ENCODE data around the gene CCNC.
A peak's percentile ranks its signal among the peaks of the same experiment; 100 is the strongest.
"Not testable (repeated sequence)": the region's sequence is repeated elsewhere in the genome, so short reads cannot be mapped to it uniquely, and the experiment has no call there.

CCNC gene

GRCh38 chr6:99602520-99603420 is 34.3 kb upstream of the CCNC start:
- DNase-seq: no peak

- DNase-seq: not testable (repeated sequence)
Measured at GRCh38 chr6:99594696-99595095, 26.2 kb upstream of the CCNC start.

- peak; percentile 95 for DNase-seq
Measured at GRCh38 chr6:99592900-99593299, 24.4 kb upstream of the CCNC start.

GRCh38 chr6:99591673-99592364 is 23.4 kb upstream of the CCNC start:
- no peak for DNase-seq

GRCh38 chr6:99590728-99591672 is 22.5 kb upstream of the CCNC start:
- DNase-seq: peak; percentile 63

GRCh38 chr6:99589907-99590493 is 21.5 kb upstream of the CCNC start:
- no peak for DNase-seq

GRCh38 chr6:99589290-99589672 is 20.8 kb upstream of the CCNC start:
- no peak for DNase-seq

- DNase-seq: peak; percentile 80
Measured at GRCh38 chr6:99588618-99589289, 20.3 kb upstream of the CCNC start.

- DNase-seq: no peak
Measured at GRCh38 chr6:99587792-99588191, 19.3 kb upstream of the CCNC start.

- DNase-seq: no peak
Measured at GRCh38 chr6:99579781-99580180, 11.3 kb upstream of the CCNC start.

GRCh38 chr6:99575544-99576227 is 7.2 kb upstream of the CCNC start:
- DNase-seq: no peak

- DNase-seq: no peak
Measured at GRCh38 chr6:99573980-99574617, 5.6 kb upstream of the CCNC start.

- no peak for DNase-seq
Measured at GRCh38 chr6:99563056-99563723, 5.3 kb downstream of the CCNC start.

GRCh38 chr6:99560668-99561067 is 7.8 kb downstream of the CCNC start:
- DNase-seq: no peak

- peak; percentile 52 for DNase-seq
Measured at GRCh38 chr6:99559057-99559456, 9.4 kb downstream of the CCNC start.

GRCh38 chr6:99553888-99554287 is 14.6 kb downstream of the CCNC start:
- no peak for DNase-seq

GRCh38 chr6:99550046-99550748 is 18.3 kb downstream of the CCNC start:
- no peak for DNase-seq

- DNase-seq: no peak
Measured at GRCh38 chr6:99548706-99549105, 19.8 kb downstream of the CCNC start.

GRCh38 chr6:99547526-99547925 is 20.9 kb downstream of the CCNC start:
- no peak for DNase-seq

- DNase-seq: no peak
Measured at GRCh38 chr6:99545442-99545841, 23.0 kb downstream of the CCNC start.
